Measurements from ENCODE around the gene PDSS2.
"Not testable (repeated sequence)": the region's sequence is repeated elsewhere in the genome, so short reads cannot be mapped to it uniquely, and the experiment has no call there.

The PDSS2 gene

GRCh38 chr6:107475360-107475759 lies 16.0 kb upstream of the PDSS2 start:
- not testable (repeated sequence) for DNase-seq (ENCODE audit: low read depth in 2 of 2)

- no peak for DNase-seq (ENCODE audit: low read depth in 2 of 2)
Measured at GRCh38 chr6:107473660-107474059, 14.3 kb upstream of the PDSS2 start.

- DNase-seq (ENCODE audit: low read depth in 2 of 2) = no peak
Measured at GRCh38 chr6:107470364-107470763, 11.0 kb upstream of the PDSS2 start.

GRCh38 chr6:107466062-107466461 lies 6.7 kb upstream of the PDSS2 start:
- no peak for DNase-seq (ENCODE audit: low read depth in 2 of 2)

GRCh38 chr6:107460083-107460631 lies 793 bp upstream of the PDSS2 start:
- DNase-seq (ENCODE audit: low read depth in 2 of 2) = no peak

GRCh38 chr6:107458672-107459282 lies 587 bp downstream of the PDSS2 start:
- DNase-seq (ENCODE audit: low read depth in 2 of 2) = no peak

GRCh38 chr6:107448776-107449175 lies 10.6 kb downstream of the PDSS2 start:
- no peak for DNase-seq (ENCODE audit: low read depth in 2 of 2)

DNA sequence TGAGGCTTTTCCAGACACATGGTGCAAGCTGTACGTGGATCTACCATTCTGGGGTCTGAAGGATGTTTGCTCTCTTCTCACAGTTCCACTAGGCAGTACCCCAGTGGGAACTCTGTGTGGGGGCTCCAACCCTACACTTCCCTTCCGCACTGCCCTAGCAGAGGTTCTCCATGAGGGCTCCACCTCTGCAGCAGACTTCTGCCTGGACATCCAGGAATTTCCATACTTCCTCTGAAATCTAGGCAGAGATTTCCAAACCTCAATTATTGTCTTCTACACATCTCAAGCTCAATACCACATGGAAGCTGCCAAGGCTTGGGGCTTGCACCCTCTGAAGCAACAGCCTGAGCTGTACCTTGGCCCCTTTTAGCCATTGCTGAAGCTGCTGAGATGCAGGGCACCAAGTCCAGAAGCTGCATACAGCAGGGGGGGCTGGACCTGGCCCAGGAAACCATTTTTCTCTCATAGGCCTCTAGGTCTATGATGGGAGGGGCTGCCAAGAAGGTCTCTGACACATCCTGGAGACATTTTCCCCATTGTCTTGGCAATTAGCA lies 11.6 kb downstream of the PDSS2 start:
- DNase-seq (ENCODE audit: low read depth in 2 of 2) = no peak

DNA sequence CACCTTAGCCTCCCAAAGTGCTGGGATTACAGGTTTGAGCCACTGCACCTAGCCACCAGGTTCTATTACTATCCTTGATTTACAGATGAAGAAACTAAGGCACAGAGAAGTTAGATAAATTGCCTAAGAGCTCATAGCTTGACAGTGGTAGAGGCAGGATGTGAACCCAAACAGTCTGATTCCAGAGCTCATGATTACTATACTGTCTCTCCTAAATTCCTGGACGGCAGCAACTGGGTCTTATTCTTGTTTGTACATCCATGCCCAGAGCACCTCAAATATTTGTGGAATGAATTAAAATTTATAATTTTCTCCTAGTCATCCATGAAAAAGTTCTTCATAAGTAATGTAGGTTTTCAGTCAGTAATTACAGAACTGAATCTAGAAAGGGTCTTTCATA lies 15.1 kb downstream of the PDSS2 start:
- DNase-seq (ENCODE audit: low read depth in 2 of 2) = no peak

DNA sequence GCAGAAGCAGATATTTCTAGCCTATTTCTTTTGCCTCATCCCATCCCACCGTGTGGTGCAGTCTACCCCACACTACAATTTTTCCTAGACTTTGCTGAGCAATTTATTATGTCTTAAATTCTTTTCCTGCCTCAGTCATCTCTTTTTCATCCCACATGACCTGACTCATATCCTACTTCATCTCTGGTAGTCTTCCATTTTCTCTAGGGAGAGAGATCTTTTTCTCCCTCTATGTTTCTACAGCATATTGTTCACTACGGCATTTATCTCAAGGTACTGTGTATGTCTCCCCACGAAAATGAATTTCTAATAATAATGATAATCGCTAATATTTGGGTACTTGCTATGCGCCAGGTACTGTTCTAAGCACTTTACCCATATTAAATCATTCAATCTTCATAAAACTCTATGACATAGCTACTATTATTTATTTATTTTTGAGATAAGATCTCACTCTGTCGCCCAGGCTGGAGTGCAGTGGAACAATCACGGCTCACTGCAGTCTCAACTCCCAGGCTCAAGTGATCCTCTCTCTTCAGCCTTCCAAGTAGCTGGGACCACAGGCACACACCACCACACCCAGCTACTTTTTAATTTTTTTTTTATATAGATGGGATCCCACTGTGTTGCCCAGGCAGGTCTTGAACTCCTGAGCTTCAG lies 15.6 kb downstream of the PDSS2 start:
- no peak for DNase-seq (ENCODE audit: low read depth in 2 of 2)

DNA sequence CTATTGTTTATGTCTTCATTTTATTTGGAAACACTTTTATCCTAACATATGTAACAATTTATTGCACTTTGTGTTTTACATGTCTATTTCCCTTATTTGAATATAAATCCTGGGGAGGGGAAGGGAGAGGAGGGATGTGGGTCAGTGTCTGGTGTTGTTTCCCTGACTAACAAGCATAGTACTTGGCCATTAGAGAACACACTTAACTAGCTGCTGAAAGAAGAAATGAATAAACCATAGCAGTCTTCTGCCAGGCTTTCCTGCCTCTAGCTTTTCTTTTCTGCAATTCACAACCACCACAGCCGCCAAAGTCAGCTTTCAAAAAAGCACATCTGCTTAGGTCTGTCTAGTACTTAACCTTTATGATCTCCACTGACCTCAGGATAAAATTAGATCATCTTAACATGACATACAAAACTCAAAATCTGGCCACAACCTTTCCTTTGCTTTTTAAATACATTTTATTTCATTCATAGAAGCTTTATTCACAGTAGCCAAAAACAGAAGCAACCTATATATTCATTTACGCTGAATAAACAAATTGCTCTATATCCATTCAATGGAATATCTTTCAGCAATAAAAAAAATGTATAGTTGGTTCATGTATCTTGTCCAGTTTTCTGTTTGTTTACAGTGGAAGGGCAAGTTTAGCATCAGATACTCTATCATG lies 16.3 kb downstream of the PDSS2 start:
- DNase-seq (ENCODE audit: low read depth in 2 of 2) = no peak

- DNase-seq (ENCODE audit: low read depth in 2 of 2) = no peak
Measured at GRCh38 chr6:107441682-107442081, 17.7 kb downstream of the PDSS2 start.

- no peak for DNase-seq (ENCODE audit: low read depth in 2 of 2)
Measured at GRCh38 chr6:107440936-107441335, 18.4 kb downstream of the PDSS2 start.

GRCh38 chr6:107439406-107439805 lies 20.0 kb downstream of the PDSS2 start:
- DNase-seq (ENCODE audit: low read depth in 2 of 2) = no peak

DNA sequence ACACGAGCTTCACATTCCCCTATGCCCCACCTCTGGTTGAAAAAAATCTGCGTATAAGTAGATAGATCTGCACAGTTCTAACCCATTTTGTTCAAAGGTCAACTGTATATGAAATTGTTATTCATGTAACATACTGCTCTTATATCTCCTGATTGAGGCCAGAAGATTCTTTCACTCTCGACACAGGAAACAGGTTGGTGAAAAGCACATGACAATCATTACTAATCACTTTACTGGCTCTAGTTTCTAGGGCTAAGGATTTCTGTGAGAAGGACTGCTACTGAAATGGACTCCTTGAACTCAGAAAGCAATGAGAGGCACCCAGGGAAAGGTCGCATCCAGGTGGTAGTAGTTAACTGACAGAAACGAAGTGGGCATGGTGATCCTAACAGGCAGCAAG lies 21.7 kb downstream of the PDSS2 start:
- DNase-seq (ENCODE audit: low read depth in 2 of 2) = no peak

DNA sequence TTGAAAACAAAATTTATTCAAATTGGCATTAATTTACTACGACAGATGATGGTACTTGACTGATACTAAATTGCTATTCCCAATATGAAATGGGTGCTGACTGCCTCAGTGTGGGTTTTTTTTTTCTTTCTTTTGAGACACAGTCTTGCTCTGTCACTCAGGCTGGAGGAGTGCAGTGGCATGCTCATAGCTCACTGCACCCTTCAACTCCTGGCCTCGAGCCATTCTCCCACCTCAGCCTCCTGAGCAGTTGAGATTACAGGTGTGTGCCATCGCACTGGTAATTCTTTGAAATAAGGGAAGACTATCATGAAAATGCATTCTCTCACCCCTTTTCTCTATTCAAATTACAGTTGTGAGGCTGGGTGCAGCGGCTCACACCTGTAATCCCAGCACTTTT lies 22.5 kb downstream of the PDSS2 start:
- DNase-seq (ENCODE audit: low read depth in 2 of 2) = no peak

GRCh38 chr6:107435798-107436197 lies 23.6 kb downstream of the PDSS2 start:
- no peak for DNase-seq (ENCODE audit: low read depth in 2 of 2)

GRCh38 chr6:107434812-107435211 lies 24.6 kb downstream of the PDSS2 start:
- DNase-seq (ENCODE audit: low read depth in 2 of 2) = no peak

DNA sequence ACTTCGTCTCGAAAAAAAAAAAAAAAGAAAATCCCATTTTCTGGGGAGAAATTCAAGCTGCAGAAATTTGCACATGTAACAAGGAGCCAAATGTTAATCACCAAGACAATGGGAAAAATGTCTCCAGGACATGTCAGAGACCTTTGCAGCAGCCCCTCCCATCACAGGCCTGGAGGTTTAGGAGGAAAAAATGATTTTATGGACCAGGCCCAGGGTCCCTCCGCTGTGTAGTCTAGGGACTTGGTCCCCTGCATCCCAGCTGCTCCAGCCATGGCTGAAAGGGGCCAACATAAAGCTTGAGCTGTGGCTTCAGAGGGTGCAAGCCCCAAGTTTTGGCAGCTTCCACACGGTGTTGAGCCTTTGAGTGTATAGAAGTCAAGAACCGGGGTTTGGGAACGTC lies 33.4 kb downstream of the PDSS2 start:
- DNase-seq (ENCODE audit: low read depth in 2 of 2) = not testable (repeated sequence)

DNA sequence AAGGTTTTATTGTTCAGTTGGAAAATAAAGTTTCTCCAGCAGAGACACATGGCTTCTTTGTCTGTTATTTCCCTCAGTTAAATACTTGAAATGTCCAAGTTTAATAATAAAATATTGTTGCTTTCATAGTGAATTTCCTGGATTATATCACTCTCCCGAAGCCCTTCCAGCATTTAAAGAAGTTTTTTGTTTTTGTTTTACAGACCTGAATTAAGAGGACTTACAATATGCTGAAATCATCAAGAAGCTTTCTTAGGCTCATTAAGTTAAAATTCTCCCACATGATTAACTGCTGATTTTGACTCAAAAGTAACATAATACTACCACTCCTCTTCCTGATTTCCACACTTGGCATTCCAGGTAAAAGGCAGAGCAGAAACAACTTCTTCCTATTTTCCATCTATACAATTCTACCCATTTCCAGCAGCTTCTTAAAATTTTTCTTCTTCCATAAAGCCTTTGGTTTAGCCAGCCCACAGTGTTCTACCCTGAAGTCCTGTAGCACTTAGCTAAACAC lies 35.8 kb downstream of the PDSS2 start:
- no peak for DNase-seq (ENCODE audit: low read depth in 2 of 2)

DNA sequence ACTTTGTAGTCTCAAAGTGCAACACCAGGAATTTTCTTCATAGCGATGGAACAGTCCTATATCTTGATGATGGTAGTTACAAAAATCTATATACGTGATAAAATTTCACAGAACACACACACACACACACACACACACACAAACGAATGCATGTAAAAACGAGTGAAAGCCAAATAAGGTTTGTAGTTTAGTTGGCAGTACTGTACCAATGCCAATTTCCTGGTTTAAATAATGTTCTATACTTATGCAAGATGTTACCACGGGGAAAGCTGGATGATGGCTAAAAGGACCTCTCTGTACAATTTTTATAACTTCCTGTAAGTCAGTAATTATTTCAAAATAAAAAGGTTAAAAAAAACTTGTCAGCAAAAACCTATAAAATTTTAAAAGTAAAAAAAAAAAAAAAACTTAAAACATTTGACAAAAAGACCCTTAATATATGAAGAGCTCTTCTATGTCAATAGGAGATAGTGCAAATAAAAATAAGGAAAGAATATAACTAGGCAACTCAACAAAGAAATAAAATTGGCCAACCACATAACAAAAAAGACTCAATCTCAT lies 37.6 kb downstream of the PDSS2 start:
- DNase-seq (ENCODE audit: low read depth in 2 of 2) = no peak

DNA sequence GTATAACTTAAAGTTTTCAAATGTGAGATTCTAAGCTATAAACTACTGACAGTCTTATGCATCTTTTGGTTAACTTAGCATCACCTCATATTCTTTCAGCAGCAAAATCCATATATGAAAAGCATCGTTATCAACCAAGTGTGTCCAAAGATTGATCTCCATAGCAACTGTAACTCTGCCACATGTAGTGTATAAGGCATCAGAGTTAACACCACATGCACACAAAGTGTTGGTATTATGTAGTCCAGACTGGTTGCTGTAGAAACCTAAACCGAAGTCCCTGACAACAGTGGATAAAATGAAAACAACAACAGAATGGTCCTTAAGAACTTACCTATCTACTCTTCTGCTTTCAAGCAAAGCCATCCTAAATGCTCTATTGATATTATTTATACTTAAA lies 39.6 kb downstream of the PDSS2 start:
- no peak for DNase-seq (ENCODE audit: low read depth in 2 of 2)

All from stimulated activated CD4-positive, alpha-beta T cell treated with anti-CD3 and anti-CD28 coated beads, Interleukin-15, amount 100 ng/mL, for 48 hours (primary cell).